Muscle of leg (tissue), 11 donors: ENCODE results near the gene KCTD5. TPM values are rescaled to one million over a fixed set of nuclear protein-coding genes. Genes with fewer than 3 reads are reported as not detected.
"Not testable (repeated sequence)": the region's sequence is repeated elsewhere in the genome, so short reads cannot be mapped to it uniquely, and the experiment has no call there.

Source experiments
- DNase-seq: peaks from one replicate; pipeline ENCODE4 v3.0.0; 2013
- H3K27ac ChIP-seq: one replicate; pipeline ENCODE4 v1.5.1; 2013; ENCODE audit warnings: mild to moderate bottlenecking, low read length, control low read depth
- H3K27me3 ChIP-seq: one replicate; pipeline ENCODE4 v1.6.1; 2013; ENCODE audit warnings: low read length; ENCODE audit not compliant: control insufficient read depth, insufficient read depth
- H3K36me3 ChIP-seq: one replicate; pipeline ENCODE4 v1.6.1; 2013; ENCODE audit warnings: low read length; ENCODE audit not compliant: control insufficient read depth, insufficient read depth
- H3K4me1 ChIP-seq: one replicate; pipeline ENCODE4 v1.6.1; 2013; ENCODE audit warnings: low read length; ENCODE audit not compliant: control insufficient read depth, insufficient read depth
- H3K4me3 ChIP-seq: one replicate; pipeline ENCODE4 v1.5.1; 2013; ENCODE audit warnings: low read length, control low read depth
- H3K9me3 ChIP-seq: replicated peaks from 2 replicates; pipeline ENCODE4 v1.6.1; 2013; ENCODE audit warnings: low read depth, low read length; ENCODE audit not compliant: control insufficient read depth
- WGBS: methylation state at CpG from one replicate; pipeline ENCODE4 v1.1.5; 2013; ENCODE audit warnings: missing lambda C conversion rate; ENCODE audit not compliant: insufficient coverage; 5-methylcytosine and 5-hydroxymethylcytosine counted together
- polyA plus RNA-seq, 8 donors: library from polyadenylated mRNA; unstranded; fragments of 120-200 nt; gene quantifications; one replicate each; pipeline versions ENCODE4 v1.2.1 to v1.2.3, GENCODE V29; 2013; ENCODE audit warnings: inconsistent platforms in 1 of 8, low replicate concordance in 1 of 8; ENCODE audit not compliant: insufficient read length in 8 of 8, insufficient read depth in 1 of 8
- total RNA-seq: library from RNA; stranded (reverse); fragments of 120-200 nt; gene quantifications from one replicate; pipeline ENCODE4 v1.2.4, GENCODE V29; 2013

The KCTD5 gene
- total and polyA plus RNA-seq, 9 donors: 15.6 to 27.1 (median 22.8) TPM

DNA sequence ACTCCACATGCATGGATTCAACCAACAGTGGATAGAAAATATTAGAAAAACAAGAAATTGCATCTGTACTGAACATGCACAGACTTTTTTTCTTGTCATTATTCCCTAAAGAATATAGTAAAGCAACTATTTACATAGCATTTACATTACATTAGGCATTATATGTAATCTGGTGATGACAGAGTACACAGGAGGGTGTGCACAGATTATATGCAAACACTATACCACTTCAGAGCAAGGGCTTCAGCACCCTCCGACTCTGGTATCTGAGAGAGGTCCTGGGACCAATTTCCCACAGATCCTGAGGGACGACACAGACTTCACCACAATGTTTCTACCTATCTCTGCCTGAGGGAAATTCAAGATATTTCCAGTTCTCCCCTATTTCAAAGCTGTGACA is 25.3 kb upstream of the KCTD5 start:
- Histone ChIP-seq H3K27ac (no peak overlapping the region), H3K36me3 (no peaks in the 10 kb centered on the region), H3K4me1 (no peaks in the 10 kb centered on the region), H3K9me3 (no peaks in the 10 kb centered on the region), H3K4me3 (no peak overlapping the region), H3K27me3 (peaks cover 5% of the 10 kb centered on the region)
- DNase-seq: no peak
- 71% methylated on average over 2 of the region's 2 CpGs for WGBS

DNA sequence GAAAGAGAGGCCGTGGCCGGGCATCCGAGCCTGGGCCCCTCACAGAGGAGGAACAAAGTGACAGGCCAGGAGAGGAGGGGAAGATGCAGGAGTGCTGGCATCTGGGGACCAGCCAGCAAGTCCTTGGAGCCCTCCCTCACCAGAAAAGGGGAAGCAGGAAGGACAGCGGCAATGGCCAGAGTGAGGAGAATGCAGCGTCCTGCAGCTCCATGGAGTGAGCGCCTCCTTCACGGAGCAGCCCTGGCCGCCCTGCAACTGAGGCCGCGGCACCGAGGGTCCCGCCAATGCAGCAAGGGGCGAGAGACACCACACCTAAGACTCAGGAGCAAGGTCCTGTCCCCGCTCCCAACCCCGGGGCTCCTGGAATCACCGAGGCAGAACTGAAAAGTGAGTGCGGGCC is 24.5 kb upstream of the KCTD5 start:
- not testable (repeated sequence) for H3K27me3 ChIP-seq, H3K9me3 ChIP-seq, DNase-seq, H3K4me1 ChIP-seq, H3K4me3 ChIP-seq, H3K27ac ChIP-seq, H3K36me3 ChIP-seq
- no CpG with 5 or more reads among the region's 17 CpGs for WGBS

DNA sequence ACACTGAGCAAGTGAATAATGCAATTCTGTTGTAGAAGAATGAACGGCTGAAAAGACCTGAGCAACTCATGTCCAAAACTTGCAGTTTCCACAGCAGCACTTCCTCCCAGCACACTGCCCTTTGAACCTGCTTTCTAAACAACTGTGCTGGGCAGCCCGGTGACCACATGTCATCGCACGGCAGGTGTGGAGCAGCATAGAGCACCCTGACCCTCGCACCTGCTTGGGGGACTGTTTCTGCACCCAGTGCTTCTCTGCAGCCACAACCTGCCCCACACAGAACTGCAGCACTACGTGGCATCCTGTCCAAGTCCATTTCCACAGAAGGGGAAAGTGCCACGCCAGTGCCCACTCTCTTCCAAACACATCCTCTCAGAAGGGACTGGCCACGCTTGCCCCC is 22.8 kb upstream of the KCTD5 start:
- H3K4me3 ChIP-seq, DNase-seq, H3K27ac ChIP-seq, H3K4me1 ChIP-seq, H3K9me3 ChIP-seq, H3K27me3 ChIP-seq, H3K36me3 ChIP-seq: not testable (repeated sequence)
- WGBS: 80% methylated on average over 3 of the region's 8 CpGs

DNA sequence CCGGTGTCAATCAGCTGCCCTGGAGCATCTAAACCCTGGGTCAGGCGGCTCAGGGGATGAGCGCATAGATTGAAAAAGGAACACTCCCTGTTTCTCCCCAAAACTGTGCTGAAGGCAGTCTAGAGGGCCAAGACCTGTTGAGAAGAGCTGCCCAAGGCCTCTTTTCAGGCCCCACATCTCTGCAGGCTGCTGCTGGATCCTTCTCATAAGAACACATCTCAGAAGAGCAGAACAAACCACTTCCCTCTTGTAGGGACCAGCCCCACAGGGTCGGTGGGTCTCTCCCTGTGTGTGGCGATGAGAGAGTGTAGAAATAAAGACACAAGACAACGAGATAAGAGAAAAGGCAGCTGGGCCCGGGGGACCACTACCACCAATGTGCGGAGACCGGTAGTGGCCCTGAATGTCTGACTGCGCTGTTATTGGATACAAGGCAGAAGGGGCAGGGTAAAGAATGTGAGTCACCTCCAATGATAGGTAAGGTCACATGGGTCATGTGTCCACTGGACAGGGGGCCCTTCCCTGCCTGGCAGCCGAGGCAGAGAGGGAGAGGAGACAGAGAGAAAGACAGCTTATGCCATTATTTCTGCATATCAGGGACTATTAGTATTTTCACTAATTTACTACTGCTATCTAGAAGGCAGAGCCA is 22.2 kb upstream of the KCTD5 start:
- not testable (repeated sequence) for H3K9me3 ChIP-seq, H3K27me3 ChIP-seq, H3K36me3 ChIP-seq, H3K4me3 ChIP-seq, H3K4me1 ChIP-seq, H3K27ac ChIP-seq, DNase-seq
- WGBS: 84% methylated on average over 4 of the region's 11 CpGs

DNA sequence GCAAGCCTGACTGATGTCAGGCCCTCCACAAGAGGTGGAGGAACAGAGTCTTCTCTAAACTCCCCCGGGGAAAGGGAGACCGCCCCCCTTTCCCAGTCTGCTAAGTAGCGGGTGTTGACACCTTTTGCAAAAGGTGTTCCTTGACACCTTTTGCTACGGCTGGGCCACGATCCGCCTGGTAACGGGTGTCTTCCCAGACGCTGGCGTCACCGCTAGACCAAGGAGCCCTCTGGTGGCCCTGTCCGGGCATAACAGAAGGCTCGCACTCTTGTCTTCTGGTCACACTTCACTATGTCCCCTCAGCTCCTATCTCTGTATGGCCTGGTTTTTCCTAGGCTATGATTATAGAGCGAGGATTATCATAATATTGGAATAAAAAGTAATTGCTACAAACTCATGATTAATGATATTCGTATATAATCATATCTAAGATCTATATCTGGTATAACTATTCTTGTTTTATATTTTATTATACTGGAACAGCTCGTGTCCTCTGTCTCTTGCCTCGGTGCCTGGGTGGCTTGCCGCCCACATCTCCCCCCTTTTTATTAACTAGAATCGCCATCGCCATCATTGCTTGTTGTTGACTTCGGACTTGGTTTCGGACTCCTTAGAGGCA is 21.5 kb upstream of the KCTD5 start:
- not testable (repeated sequence) for H3K36me3 ChIP-seq, DNase-seq, H3K9me3 ChIP-seq, H3K4me3 ChIP-seq, H3K27me3 ChIP-seq, H3K27ac ChIP-seq, H3K4me1 ChIP-seq
- WGBS: 0% methylated on average over 1 of the region's 21 CpGs

DNA sequence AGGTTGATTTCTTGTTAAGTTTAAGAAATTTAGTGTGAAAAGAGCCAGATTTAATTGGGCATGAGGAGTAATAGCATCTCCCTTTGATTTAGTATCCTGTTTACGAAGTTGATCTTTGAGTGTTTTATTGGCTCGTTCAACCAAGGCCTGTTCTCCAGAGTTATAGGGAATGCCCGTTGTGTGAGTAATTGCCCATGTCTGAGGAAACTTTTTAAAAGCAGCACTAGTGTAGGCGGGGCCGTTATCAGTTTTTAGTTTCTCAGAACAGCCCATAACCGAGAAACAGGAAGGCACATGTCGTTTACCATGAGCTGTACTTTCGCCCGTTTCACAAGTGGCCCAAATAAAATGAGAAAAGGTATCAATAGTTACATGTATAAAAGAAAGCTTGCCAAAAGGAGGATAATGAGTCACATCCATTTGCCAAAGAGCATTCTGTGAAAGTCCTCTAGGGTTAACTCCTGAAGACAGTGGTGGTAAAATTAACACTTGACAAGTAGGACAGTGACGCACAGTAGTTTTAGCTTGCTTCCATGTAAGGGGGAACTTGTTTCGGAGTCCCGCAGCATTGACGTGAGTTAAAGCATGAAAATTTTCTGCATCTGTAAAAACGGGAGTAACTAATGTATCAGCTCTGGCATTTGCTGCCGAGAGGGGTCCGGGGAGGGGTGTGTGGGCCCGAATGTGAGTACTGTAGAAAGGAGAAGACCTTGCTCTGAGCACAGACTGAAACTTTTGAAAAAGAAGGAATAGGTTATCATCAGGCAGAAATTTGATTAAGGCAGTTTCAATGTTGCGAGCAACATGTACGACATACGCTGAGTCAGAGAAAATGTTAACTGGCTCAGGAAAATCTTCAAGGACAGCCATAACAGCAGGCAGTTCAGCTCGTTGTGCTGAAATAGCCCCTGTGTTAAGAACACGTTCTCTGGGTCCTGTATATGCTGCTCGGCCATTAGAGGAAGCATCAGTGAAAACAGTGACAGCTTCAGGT is 18.5 kb upstream of the KCTD5 start:
- Histone ChIP-seq H3K27ac (no peak overlapping the region), H3K9me3 (no peaks in the 10 kb centered on the region), H3K4me3 (no peak overlapping the region), H3K36me3 (peaks cover 8% of the 10 kb centered on the region), H3K4me1 (no peaks in the 10 kb centered on the region), H3K27me3 (no peaks in the 10 kb centered on the region)
- DNase-seq: peak; percentile 31
- WGBS: 24% methylated on average over 20 of the region's 23 CpGs

DNA sequence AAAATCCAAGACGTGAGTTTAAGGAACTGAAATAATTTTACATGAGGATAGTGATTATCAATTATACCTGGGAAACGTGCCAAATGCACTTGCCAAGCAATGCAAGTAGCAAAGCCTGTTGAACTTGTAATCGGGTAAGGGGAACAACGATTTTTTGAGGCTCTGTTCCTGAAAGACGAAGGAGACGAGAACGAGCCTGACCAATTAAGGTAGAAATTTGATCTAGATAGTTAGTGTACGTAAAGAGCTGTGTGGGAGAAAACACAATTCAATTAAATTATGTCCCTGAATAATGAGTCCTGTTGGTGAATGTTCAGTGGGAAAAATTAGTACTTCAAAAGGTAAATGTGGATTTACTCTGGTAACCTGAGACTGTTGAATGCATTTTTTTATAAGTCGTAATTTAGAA is 17.7 kb upstream of the KCTD5 start:
- Histone ChIP-seq H3K9me3 (no peaks in the 10 kb centered on the region), H3K4me3 (no peak overlapping the region), H3K4me1 (no peaks in the 10 kb centered on the region), H3K27ac (no peak overlapping the region), H3K36me3 (peaks cover 10% of the 10 kb centered on the region), H3K27me3 (no peaks in the 10 kb centered on the region)
- 44% methylated on average over 4 of the region's 9 CpGs for WGBS
- no peak for DNase-seq

DNA sequence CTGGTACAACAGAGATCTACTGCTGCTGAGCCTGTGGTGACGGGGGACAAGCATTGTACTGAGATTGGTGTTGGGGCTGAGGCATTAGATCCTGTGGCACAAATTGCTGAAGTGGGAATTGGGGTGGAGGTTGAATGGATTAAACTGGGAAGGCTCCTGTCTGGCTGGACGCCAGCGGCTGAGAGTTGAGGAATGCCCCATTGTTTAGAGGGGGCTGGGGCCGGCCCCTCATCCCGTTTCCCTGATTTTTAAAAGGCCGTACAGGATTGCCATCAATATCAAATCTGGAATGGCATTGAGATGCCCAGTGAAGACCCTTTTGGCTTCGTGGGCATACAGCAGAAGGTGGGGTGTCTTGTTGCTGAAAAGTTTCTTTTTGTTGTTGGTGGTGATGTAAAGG is 15.7 kb upstream of the KCTD5 start:
- WGBS: 69% methylated on average over 6 of the region's 7 CpGs
- peaks cover 10% of the 10 kb centered on the region for H3K36me3 ChIP-seq
- not testable (repeated sequence) for DNase-seq, H3K4me1 ChIP-seq, H3K27me3 ChIP-seq, H3K4me3 ChIP-seq, H3K27ac ChIP-seq, H3K9me3 ChIP-seq

DNA sequence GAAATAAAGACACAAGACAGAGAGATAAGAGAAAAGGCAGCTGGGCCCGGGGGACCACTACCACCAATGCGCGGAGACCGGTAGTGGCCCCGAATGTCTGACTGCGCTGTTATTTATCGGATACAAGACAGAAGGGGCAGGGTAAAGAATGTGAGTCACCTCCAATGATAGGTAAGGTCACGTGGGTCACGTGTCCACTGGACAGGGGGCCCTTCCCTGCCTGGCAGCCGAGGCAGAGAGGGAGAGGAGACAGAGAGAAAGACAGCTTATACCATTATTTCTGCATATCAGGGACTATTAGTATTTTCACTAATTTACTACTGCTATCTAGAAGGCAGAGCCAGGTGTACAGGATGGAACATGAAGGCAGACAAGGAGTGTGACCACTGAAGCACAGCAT is 12.7 kb upstream of the KCTD5 start:
- not testable (repeated sequence) for H3K27me3 ChIP-seq, H3K27ac ChIP-seq

DNA sequence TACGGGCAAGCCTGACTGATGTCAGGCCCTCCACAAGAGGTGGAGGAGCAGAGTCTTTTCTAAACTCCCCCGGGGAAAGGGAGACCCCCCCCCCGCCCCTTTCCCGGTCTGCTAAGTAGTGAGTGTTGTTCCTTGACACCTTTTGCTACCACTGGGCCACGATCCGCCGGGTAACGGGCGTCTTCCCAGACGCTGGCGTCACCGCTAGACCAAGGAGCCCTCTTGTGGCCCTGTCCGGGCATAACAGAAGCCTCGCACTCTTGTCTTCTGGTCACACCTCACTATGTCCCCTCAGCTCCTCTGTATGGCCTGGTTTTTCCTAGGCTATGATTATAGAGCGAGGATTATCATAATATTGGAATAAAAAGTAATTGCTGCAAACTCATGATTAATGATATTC is 12.3 kb upstream of the KCTD5 start:
- H3K27me3 ChIP-seq, H3K9me3 ChIP-seq, H3K27ac ChIP-seq, H3K36me3 ChIP-seq, H3K4me1 ChIP-seq, H3K4me3 ChIP-seq: not testable (repeated sequence)
- WGBS: 1% methylated on average over 8 of the region's 15 CpGs
- DNase-seq: peak; percentile 40

More for the DNA sequence above, 12.7 kb upstream of the KCTD5 start:
- H3K36me3 ChIP-seq, H3K9me3 ChIP-seq, H3K4me1 ChIP-seq, DNase-seq, H3K4me3 ChIP-seq: not testable (repeated sequence)
- 100% methylated on average over 4 of the region's 10 CpGs for WGBS
